OCI-LY3 (cell line): Measurements from ENCODE around the gene MLC1.

Experiments used
- H2AFZ ChIP-seq: fragments of 200-600, 300-600 bp; shearing (Covaris generic); 2 replicates; pipeline ENCODE4 v1.6.0; 2014; ENCODE audit warnings: antibody characterized with exemption, low read depth, low read length
- H3K27ac ChIP-seq: fragments of 200-600, 300-600 bp; sonication (generic); 2 replicates; pipeline ENCODE4 v1.5.1; 2014; ENCODE audit warnings: mild to moderate bottlenecking, low read length, moderate library complexity, mixed read lengths
- H3K27me3 ChIP-seq: fragments of 200-600, 300-600 bp; sonication (generic); 2 replicates; pipeline ENCODE4 v1.6.1; 2014; ENCODE audit warnings: low read depth, low read length, mixed read lengths
- H3K36me3 ChIP-seq: fragments of 200-600, 300-600 bp; sonication (generic); replicated peaks from 2 replicates; pipeline ENCODE3; 2014; ENCODE audit warnings: low read depth, low read length, mixed read lengths
- H3K4me1 ChIP-seq: fragments of 300-600, 200-600 bp; sonication (generic); 2 replicates; pipeline ENCODE4 v1.6.1; 2014; ENCODE audit warnings: low read length, mixed read lengths
- H3K4me2 ChIP-seq: fragments of 200-600, 300-600 bp; sonication (generic); 2 replicates; pipeline ENCODE4 v1.6.1; 2014; ENCODE audit warnings: low read length, mixed read lengths
- H3K4me3 ChIP-seq: fragments of 300-600, 200-600 bp; sonication (generic); 2 replicates; pipeline ENCODE4 v1.5.1; 2014; ENCODE audit warnings: antibody characterized with exemption, mild to moderate bottlenecking, low read length, moderate library complexity
- H3K79me2 ChIP-seq: fragments of 300-600, 200-600 bp; shearing (Covaris generic); 2 replicates; pipeline ENCODE4 v1.6.1; 2014; ENCODE audit warnings: mild to moderate bottlenecking, low read length, mixed read lengths
- H3K9ac ChIP-seq: fragments of 300-600, 200-600 bp; shearing (Covaris generic); 2 replicates; pipeline ENCODE4 v1.6.0; 2014; ENCODE audit warnings: mild to moderate bottlenecking, low read length, moderate library complexity
- H3K9me3 ChIP-seq: fragments of 200-600, 300-600 bp; shearing (Covaris generic); 2 replicates; pipeline ENCODE4 v1.6.1; 2014; ENCODE audit warnings: low read length, mixed read lengths; ENCODE audit not compliant: insufficient read depth
- H4K20me1 ChIP-seq: fragments of 200-600, 300-600 bp; sonication (generic); 2 replicates; pipeline ENCODE4 v1.6.1; 2016; ENCODE audit warnings: low read length, mixed read lengths; ENCODE audit not compliant: insufficient read depth
- CTCF ChIP-seq: fragments of 200-600, 300-600 bp; sonication (generic); IDR thresholded peaks from 2 replicates; pipeline ENCODE4 v1.5.1; 2014; ENCODE audit warnings: antibody characterized with exemption, low read length, low read depth
- EZH2phosphoT487 ChIP-seq: fragments of 200-600 bp; shearing (Covaris generic); IDR thresholded peaks from 2 replicates; pipeline ENCODE4 v1.6.1; 2018; ENCODE audit warnings: antibody characterized with exemption, mixed run types, low read depth

The MLC1 gene

DNA sequence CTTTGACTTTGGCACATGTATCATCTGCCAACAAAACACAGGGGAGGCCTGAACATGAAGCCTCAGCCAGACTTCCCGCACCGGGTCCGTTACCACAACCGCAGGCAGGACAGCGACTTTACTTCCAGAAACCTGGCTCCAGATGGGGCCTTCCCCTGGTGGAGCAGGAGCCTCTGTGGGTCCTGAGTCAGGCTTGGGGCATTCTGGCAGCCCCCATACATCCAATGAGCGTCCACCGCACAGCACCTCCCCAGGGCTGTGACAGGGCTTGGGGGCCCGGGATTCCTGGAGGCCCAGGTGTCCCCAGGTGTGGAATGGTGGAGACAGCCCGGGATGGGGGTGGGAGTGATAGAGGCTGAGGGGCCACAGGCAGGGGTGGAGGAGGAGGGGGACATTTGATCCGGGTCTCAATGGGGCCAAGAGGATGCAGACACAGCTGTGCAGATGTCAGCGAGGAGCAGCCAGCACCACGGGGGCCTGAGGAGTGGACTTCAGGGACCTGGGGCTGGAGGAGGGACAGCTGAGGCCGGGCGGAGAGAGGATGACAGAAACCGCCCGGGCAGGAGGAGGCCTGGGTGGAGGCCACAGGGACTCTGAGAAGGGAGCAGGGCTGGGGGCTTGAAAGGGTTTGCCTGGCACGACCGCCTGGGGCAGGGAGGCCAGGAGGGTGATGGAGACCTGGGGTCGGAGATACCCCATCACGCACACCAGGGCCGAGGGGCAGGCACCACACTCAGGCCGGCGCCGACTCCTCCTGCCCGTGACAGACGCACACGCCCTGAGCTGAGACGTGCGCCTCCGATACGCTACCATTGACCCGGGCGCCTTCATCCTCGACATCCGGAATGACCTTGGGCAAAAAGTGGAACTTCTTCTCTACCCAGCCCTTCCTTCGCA, 35.7 kb downstream of the MLC1 start:
- Histone ChIP-seq H3K4me1 (no peaks in the 10 kb centered on the region), H2AFZ (no peak overlapping the region), H3K36me3 (no peaks in the 10 kb centered on the region), H3K27me3 (no peaks in the 10 kb centered on the region), H3K79me2 (no peaks in the 10 kb centered on the region), H3K9ac (no peak overlapping the region), H3K9me3 (no peaks in the 10 kb centered on the region), H3K4me2 (no peak overlapping the region), H3K4me3 (no peak overlapping the region), H4K20me1 (no peaks in the 10 kb centered on the region), H3K27ac (no peak overlapping the region)
- TF ChIP-seq EZH2phosphoT487 (no peak), CTCF (no peak)

- H2AFZ ChIP-seq, result no peak overlapping the region
- no peak overlapping the region for H3K9ac ChIP-seq
- H3K36me3 ChIP-seq, result no peaks in the 10 kb centered on the region
- no peaks in the 10 kb centered on the region for H3K9me3 ChIP-seq
- no peaks in the 10 kb centered on the region for H3K4me1 ChIP-seq
- H3K4me2 ChIP-seq, result no peak overlapping the region
- no peak overlapping the region for H3K27ac ChIP-seq
- TF ChIP-seq EZH2phosphoT487 (no peak), CTCF (no peak)
- no peaks in the 10 kb centered on the region for H3K27me3 ChIP-seq
- no peak overlapping the region for H3K4me3 ChIP-seq
- no peaks in the 10 kb centered on the region for H4K20me1 ChIP-seq
- H3K79me2 ChIP-seq, result no peaks in the 10 kb centered on the region
Observed at GRCh38 chr22:50048836-50049235, 36.4 kb downstream of the MLC1 start.

DNA sequence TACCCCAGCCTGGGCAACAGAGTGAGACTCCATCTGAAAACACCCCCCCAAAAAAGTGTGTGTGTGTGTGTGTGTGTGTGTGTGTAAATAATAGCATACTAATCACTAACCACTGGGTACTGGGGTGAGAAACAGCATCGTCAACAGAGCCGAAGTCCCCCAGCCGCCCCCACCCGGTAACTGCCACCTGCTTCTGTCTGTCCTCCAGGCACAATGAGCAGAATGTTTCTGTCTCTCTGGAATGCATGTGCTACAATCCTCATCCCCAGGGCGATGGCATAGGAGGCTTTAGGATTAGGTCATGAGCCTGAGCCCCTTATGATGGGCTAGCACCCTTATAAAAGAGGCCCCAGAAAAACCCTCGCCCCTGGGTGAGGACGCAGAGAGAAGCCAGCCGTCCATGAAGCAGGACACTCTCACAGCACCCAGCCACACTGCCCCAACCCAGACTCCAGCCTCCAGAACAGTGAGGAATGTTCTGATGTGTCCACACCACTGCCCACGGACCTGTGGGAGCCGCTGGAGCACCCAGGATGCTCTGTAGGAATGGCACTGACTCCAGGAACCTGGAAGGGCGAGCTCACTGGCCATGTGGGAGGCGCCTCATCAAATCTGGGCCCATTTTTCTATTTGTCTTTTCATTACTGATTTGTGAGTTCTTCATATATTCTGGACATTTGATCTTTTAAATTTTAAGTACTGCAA, 37.0 kb downstream of the MLC1 start:
- Histone ChIP-seq H3K9ac (no peak overlapping the region), H3K27ac (no peak overlapping the region), H3K36me3 (no peaks in the 10 kb centered on the region), H3K9me3 (no peaks in the 10 kb centered on the region), H3K4me3 (no peak overlapping the region), H2AFZ (no peak overlapping the region), H3K4me2 (no peak overlapping the region), H3K4me1 (no peaks in the 10 kb centered on the region), H3K79me2 (no peaks in the 10 kb centered on the region), H4K20me1 (no peaks in the 10 kb centered on the region), H3K27me3 (no peaks in the 10 kb centered on the region)
- TF ChIP-seq EZH2phosphoT487, result no peak
- no peak for TF ChIP-seq CTCF

GRCh38 chr22:50047346-50047745, 37.9 kb downstream of the MLC1 start:
- H3K9ac ChIP-seq, result no peak overlapping the region
- no peaks in the 10 kb centered on the region for H3K4me1 ChIP-seq
- no peak overlapping the region for H3K27ac ChIP-seq
- TF ChIP-seq EZH2phosphoT487 (no peak), CTCF (no peak)
- no peaks in the 10 kb centered on the region for H3K36me3 ChIP-seq
- H3K4me2 ChIP-seq, result no peak overlapping the region
- no peaks in the 10 kb centered on the region for H3K27me3 ChIP-seq
- no peak overlapping the region for H2AFZ ChIP-seq
- H4K20me1 ChIP-seq, result no peaks in the 10 kb centered on the region
- no peaks in the 10 kb centered on the region for H3K9me3 ChIP-seq
- H3K79me2 ChIP-seq, result no peaks in the 10 kb centered on the region
- no peak overlapping the region for H3K4me3 ChIP-seq
